CD4-positive, alpha-beta T cell treated with Interleukin-15 for 4 hours (primary cell): Measurements from ENCODE around the gene MC1R.
"Not testable (repeated sequence)": the region's sequence is repeated elsewhere in the genome, so short reads cannot be mapped to it uniquely, and the experiment has no call there.

ENCODE experiments used
- DNase-seq: peaks from one replicate; pipeline ENCODE4 v3.0.0-alpha.2; 2020; ENCODE audit warnings: low spot score

Gene MC1R

DNA sequence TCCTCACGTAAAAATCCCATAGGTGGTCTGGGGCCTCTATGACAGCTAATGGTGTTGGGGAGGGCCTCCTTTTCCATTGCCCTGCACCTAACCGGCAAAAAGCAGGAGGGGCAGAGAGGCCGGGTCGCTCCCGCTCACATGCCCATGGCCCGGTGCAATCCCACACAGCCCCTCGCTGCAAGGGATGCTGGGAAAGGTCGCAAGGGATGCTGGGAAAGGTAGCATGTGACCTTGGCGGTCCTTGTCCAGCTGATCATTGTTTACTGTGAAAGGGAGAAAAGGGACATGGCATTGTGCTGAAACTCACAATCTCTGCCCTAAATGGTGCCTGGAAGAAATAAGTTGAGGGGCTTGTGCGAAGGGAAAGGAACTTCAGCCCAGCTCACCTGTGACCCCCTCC lies 39.9 kb downstream of the MC1R start:
- DNase-seq: no peak

- no peak for DNase-seq
Measured at GRCh38 chr16:89960966-89961365, 42.3 kb downstream of the MC1R start.

DNA sequence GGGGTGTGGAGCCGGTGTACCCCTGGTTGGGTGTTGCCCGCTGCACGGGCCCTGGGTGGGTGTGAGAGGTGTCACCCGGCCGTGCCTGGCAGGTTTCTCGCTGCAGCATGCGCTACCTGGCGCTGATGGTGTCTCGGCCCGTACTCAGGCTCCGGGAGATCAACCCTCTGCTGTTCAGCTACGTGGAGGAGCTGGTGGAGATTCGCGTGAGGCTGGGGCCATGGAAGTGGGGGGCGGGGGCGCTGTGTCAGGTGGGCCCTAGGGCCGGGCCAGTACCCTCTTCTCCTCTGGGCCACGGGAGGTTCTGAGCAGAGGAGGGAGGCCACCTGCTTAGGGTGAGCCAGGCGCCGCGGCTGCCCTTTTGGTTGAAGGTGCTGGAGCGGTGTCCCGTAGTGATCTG lies 43.3 kb downstream of the MC1R start:
- DNase-seq: no peak

DNA sequence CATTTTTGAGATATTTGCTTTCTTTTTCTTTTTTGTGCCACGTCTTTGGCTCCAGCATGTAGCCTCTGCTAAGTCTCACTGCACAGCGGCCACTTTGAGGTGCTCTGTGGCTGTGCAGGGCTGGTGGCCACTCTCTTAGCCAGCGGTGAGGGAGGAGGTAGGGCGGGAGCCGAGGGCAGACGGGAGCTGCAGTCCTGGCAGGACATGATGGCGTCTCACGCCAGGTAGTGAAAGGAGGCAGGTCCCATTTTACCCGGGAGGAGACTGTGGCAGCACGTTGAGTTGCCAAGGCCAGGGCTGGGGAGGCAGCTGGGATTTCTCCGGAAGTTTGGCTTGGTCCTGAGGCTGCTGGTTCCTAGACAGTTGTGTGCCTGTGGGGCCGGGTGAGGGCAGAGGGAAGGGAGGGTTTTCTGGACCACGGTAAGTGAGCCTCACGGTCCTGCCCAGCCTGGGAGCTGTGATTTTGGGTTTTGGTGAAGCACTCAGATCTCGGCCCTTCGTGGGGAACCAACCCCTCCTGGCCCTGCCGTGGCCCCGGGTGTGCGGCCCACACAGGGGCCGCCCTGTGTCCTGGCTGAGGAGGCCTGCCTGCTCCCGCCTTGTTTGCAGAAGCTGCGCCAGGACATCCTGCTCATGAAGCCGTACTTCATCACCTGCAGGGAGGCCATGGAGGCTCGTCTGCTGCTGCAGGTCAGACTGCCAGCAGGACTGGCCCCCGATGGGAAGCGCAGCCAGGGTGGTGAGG lies 44.3 kb downstream of the MC1R start:
- no peak for DNase-seq

GRCh38 chr16:89964201-89964600 lies 45.5 kb downstream of the MC1R start:
- no peak for DNase-seq

DNA sequence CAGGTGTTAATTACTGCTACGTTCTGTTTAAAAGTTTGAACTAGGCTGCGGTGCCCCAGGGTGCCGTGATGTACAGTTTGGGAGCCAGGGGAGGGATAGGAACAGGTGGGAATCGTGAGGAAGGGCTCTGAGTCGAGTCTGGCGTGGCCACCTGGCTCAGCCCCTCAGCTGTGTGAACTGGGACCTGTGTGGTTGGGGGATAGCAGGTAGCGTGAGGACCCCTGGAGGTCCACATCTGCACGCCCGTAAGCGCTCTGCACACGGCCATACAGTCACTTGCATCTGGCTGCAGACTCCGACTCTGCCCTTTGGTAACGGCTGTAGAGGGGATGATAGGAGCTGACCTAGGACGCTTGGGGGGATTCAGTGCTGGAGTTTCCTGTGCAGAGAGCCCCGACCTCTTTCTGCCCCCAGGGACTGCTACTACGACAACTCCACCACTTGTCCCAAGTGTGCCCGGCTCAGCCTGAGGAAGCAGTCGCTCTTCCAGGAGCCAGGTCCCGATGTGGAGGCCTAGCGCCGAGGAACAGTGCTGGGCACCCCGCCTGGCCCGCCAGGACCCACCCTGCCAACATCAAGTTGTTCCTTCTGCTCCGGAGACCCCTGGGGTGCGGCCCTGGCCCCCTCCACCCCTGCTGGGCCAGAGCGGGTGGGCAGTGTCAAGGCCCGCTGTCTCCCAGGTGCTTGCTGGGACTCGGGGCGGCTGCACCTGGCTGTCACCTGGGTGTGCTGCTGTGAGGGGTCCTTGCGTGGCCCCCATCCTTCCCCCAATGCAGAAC lies 47.0 kb downstream of the MC1R start:
- DNase-seq: no peak

DNA sequence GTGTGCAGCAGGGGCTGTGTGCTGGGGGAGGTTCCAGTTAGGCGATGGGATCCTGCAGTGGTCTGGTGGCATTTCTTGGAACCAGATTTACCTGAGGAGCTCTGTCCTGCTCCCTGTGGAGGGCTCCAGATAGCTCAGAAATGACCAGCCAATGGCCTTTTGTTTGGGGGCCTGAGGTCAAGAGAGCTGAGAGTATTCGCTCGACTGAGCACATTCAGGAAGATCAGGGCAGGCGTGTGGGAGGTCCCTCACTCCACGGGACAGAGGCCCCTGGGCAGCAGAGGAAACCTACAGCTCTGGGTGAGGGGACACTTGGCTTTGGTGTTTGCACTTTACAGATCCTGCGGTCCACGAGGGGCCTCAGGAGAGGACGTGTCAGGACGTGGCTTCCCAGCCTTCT lies 48.1 kb downstream of the MC1R start:
- no peak for DNase-seq

GRCh38 chr16:89967436-89967835 lies 48.8 kb downstream of the MC1R start:
- DNase-seq: not testable (repeated sequence)

GRCh38 chr16:89968074-89968473 lies 49.4 kb downstream of the MC1R start:
- not testable (repeated sequence) for DNase-seq

GRCh38 chr16:89969741-89970410 lies 51.2 kb downstream of the MC1R start:
- no peak for DNase-seq
